ENCODE results near the gene TYW5.

TYW5 gene

GRCh38 chr2:199955007-199955338 lies 318 bp downstream of the TYW5 start:
- no peaks in the 10 kb centered on the region for H3K27me3 ChIP-seq (ENCODE audit: insufficient read depth, insufficient read length)
- no peak for TF ChIP-seq YY1 (IDR thresholded peaks at IDR 0.05; ENCODE audit: insufficient read depth, insufficient read length)
- no peak for TF ChIP-seq SUZ12 (IDR thresholded peaks at IDR 0.05; ENCODE audit: extremely low read depth, insufficient read depth, insufficient read length)
- no peak for TF ChIP-seq ZNF274 (IDR thresholded peaks at IDR 0.05; ENCODE audit: low read depth, low read length)

GRCh38 chr2:199951023-199951422 lies 4.3 kb downstream of the TYW5 start:
- Histone ChIP-seq H3K9ac (ENCODE audit: insufficient read length, low read depth) (no peak overlapping the region), H3K4me1 (ENCODE audit: insufficient read depth, insufficient read length) (peaks cover 2% of the 10 kb centered on the region), H3K27me3 (ENCODE audit: insufficient read depth, insufficient read length) (no peaks in the 10 kb centered on the region), H3K36me3 (ENCODE audit: insufficient read depth, insufficient read length, low read length) (peaks cover 47% of the 10 kb centered on the region), H3K9me3 (ENCODE audit: insufficient read depth, low read length) (no peaks in the 10 kb centered on the region), H3K4me3 (ENCODE audit: insufficient read length, low read depth) (no peak overlapping the region)
- no peak for DNase-seq (ENCODE audit: low read depth, low spot score)
- TF ChIP-seq SUZ12 (IDR thresholded peaks at IDR 0.05; ENCODE audit: extremely low read depth, insufficient read depth, insufficient read length) (no peak), ZNF274 (IDR thresholded peaks at IDR 0.05; ENCODE audit: low read depth, low read length) (no peak), YY1 (IDR thresholded peaks at IDR 0.05; ENCODE audit: insufficient read depth, insufficient read length) (no peak)

More at GRCh38 chr2:199955007-199955338, 318 bp downstream of the TYW5 start:
- Histone ChIP-seq H3K36me3 (ENCODE audit: insufficient read depth, insufficient read length, low read length) (peaks cover 48% of the 10 kb centered on the region), H3K9ac (ENCODE audit: insufficient read length, low read depth) (peak overlapping the region; percentile 99), H3K4me1 (ENCODE audit: insufficient read depth, insufficient read length) (peaks cover 2% of the 10 kb centered on the region), H3K9me3 (ENCODE audit: insufficient read depth, low read length) (no peaks in the 10 kb centered on the region), H3K4me3 (ENCODE audit: insufficient read length, low read depth) (peak overlapping the region; percentile 96)
- no peak for DNase-seq (ENCODE audit: low read depth, low spot score)

GRCh38 chr2:199950396-199950795 lies 4.9 kb downstream of the TYW5 start:
- no peak for TF ChIP-seq SUZ12 (IDR thresholded peaks at IDR 0.05; ENCODE audit: extremely low read depth, insufficient read depth, insufficient read length)
- TF ChIP-seq ZNF274 (IDR thresholded peaks at IDR 0.05; ENCODE audit: low read depth, low read length) = no peak
- no peak for TF ChIP-seq YY1 (IDR thresholded peaks at IDR 0.05; ENCODE audit: insufficient read depth, insufficient read length)

GRCh38 chr2:199946836-199947235 lies 8.5 kb downstream of the TYW5 start:
- H3K9me3 ChIP-seq (ENCODE audit: insufficient read depth, low read length) = no peaks in the 10 kb centered on the region
- TF ChIP-seq SUZ12 (IDR thresholded peaks at IDR 0.05; ENCODE audit: extremely low read depth, insufficient read depth, insufficient read length) (no peak), YY1 (IDR thresholded peaks at IDR 0.05; ENCODE audit: insufficient read depth, insufficient read length) (no peak), ZNF274 (IDR thresholded peaks at IDR 0.05; ENCODE audit: low read depth, low read length) (no peak)
- no peak for DNase-seq (ENCODE audit: low read depth, low spot score)
- H3K36me3 ChIP-seq (ENCODE audit: insufficient read depth, insufficient read length, low read length) = peaks cover 71% of the 10 kb centered on the region
- H3K4me3 ChIP-seq (ENCODE audit: insufficient read length, low read depth) = no peak overlapping the region
- H3K27me3 ChIP-seq (ENCODE audit: insufficient read depth, insufficient read length) = no peaks in the 10 kb centered on the region
- H3K4me1 ChIP-seq (ENCODE audit: insufficient read depth, insufficient read length) = no peaks in the 10 kb centered on the region
- H3K9ac ChIP-seq (ENCODE audit: insufficient read length, low read depth) = no peak overlapping the region

More at GRCh38 chr2:199950396-199950795, 4.9 kb downstream of the TYW5 start:
- no peaks in the 10 kb centered on the region for H3K9me3 ChIP-seq (ENCODE audit: insufficient read depth, low read length)
- H3K4me1 ChIP-seq (ENCODE audit: insufficient read depth, insufficient read length) = peaks cover 2% of the 10 kb centered on the region
- H3K9ac ChIP-seq (ENCODE audit: insufficient read length, low read depth) = no peak overlapping the region
- no peak for DNase-seq (ENCODE audit: low read depth, low spot score)
- no peaks in the 10 kb centered on the region for H3K27me3 ChIP-seq (ENCODE audit: insufficient read depth, insufficient read length)
- no peak overlapping the region for H3K4me3 ChIP-seq (ENCODE audit: insufficient read length, low read depth)
- peaks cover 53% of the 10 kb centered on the region for H3K36me3 ChIP-seq (ENCODE audit: insufficient read depth, insufficient read length, low read length)

- DNase-seq (ENCODE audit: low read depth, low spot score) = no peak
- Histone ChIP-seq H3K4me3 (ENCODE audit: insufficient read length, low read depth) (no peak overlapping the region), H3K9ac (ENCODE audit: insufficient read length, low read depth) (no peak overlapping the region), H3K4me1 (ENCODE audit: insufficient read depth, insufficient read length) (no peaks in the 10 kb centered on the region), H3K27me3 (ENCODE audit: insufficient read depth, insufficient read length) (no peaks in the 10 kb centered on the region), H3K36me3 (ENCODE audit: insufficient read depth, insufficient read length, low read length) (peaks cover 71% of the 10 kb centered on the region), H3K9me3 (ENCODE audit: insufficient read depth, low read length) (no peaks in the 10 kb centered on the region)
- no peak for TF ChIP-seq ZNF274 (IDR thresholded peaks at IDR 0.05; ENCODE audit: low read depth, low read length)
- TF ChIP-seq YY1 (IDR thresholded peaks at IDR 0.05; ENCODE audit: insufficient read depth, insufficient read length) = no peak
- TF ChIP-seq SUZ12 (IDR thresholded peaks at IDR 0.05; ENCODE audit: extremely low read depth, insufficient read depth, insufficient read length) = no peak
These were observed 9.1 kb downstream of the TYW5 start for GRCh38 chr2:199946196-199946595.

- no peaks in the 10 kb centered on the region for H3K4me1 ChIP-seq (ENCODE audit: insufficient read depth, insufficient read length)
- no peak overlapping the region for H3K9ac ChIP-seq (ENCODE audit: insufficient read length, low read depth)
- no peaks in the 10 kb centered on the region for H3K9me3 ChIP-seq (ENCODE audit: insufficient read depth, low read length)
- TF ChIP-seq YY1 (IDR thresholded peaks at IDR 0.05; ENCODE audit: insufficient read depth, insufficient read length) (no peak), SUZ12 (IDR thresholded peaks at IDR 0.05; ENCODE audit: extremely low read depth, insufficient read depth, insufficient read length) (no peak), ZNF274 (IDR thresholded peaks at IDR 0.05; ENCODE audit: low read depth, low read length) (no peak)
- no peaks in the 10 kb centered on the region for H3K27me3 ChIP-seq (ENCODE audit: insufficient read depth, insufficient read length)
- no peak for DNase-seq (ENCODE audit: low read depth, low spot score)
- H3K4me3 ChIP-seq (ENCODE audit: insufficient read length, low read depth) = no peak overlapping the region
- H3K36me3 ChIP-seq (ENCODE audit: insufficient read depth, insufficient read length, low read length) = peaks cover 74% of the 10 kb centered on the region
These were observed 11.9 kb downstream of the TYW5 start for GRCh38 chr2:199943373-199943772.

- Histone ChIP-seq H3K4me1 (ENCODE audit: insufficient read depth, insufficient read length) (no peaks in the 10 kb centered on the region), H3K36me3 (ENCODE audit: insufficient read depth, insufficient read length, low read length) (peaks cover 65% of the 10 kb centered on the region), H3K9me3 (ENCODE audit: insufficient read depth, low read length) (no peaks in the 10 kb centered on the region), H3K4me3 (ENCODE audit: insufficient read length, low read depth) (no peak overlapping the region), H3K9ac (ENCODE audit: insufficient read length, low read depth) (no peak overlapping the region), H3K27me3 (ENCODE audit: insufficient read depth, insufficient read length) (no peaks in the 10 kb centered on the region)
- no peak for TF ChIP-seq YY1 (IDR thresholded peaks at IDR 0.05; ENCODE audit: insufficient read depth, insufficient read length)
- TF ChIP-seq ZNF274 (IDR thresholded peaks at IDR 0.05; ENCODE audit: low read depth, low read length) = no peak
- TF ChIP-seq SUZ12 (IDR thresholded peaks at IDR 0.05; ENCODE audit: extremely low read depth, insufficient read depth, insufficient read length) = no peak
- DNase-seq (ENCODE audit: low read depth, low spot score) = no peak
These were observed 14.9 kb downstream of the TYW5 start for GRCh38 chr2:199940373-199940772.

Data from NT2/D1 (cell line).